Amniotic epithelial cell (primary cell): ENCODE results near the gene NRAP.

Experiments used
- DNase-seq: peaks from one replicate; pipeline ENCODE4 v3.0.0-alpha.2; 2010; ENCODE audit warnings: low read depth

The NRAP gene

GRCh38 chr10:113663908-113664307 lies at the start of gene NRAP:
TSS of gene NRAP (minus strand) at chr10:113664041. CDS start at chr10:113663882, 159 bp downstream.
- DNase-seq = no peak

- no peak for DNase-seq
These were observed 49.8 kb upstream of the NRAP start for GRCh38 chr10:113713640-113713982.

- DNase-seq = no peak
These were observed 49.2 kb upstream of the NRAP start for GRCh38 chr10:113712755-113713639.

- DNase-seq = no peak
These were observed 48.2 kb upstream of the NRAP start for GRCh38 chr10:113712024-113712423.

- DNase-seq = no peak
These were observed 47.3 kb upstream of the NRAP start for GRCh38 chr10:113711142-113711541.

- peak; percentile 80 for DNase-seq
These were observed 45.5 kb upstream of the NRAP start for GRCh38 chr10:113709221-113709838.

- DNase-seq = no peak
These were observed 44.8 kb upstream of the NRAP start for GRCh38 chr10:113708640-113709039.

GRCh38 chr10:113706623-113707022 lies 42.8 kb upstream of the NRAP start:
- DNase-seq = no peak

GRCh38 chr10:113705344-113705652 lies 41.5 kb upstream of the NRAP start:
- DNase-seq = no peak

GRCh38 chr10:113704637-113705343 lies 40.9 kb upstream of the NRAP start:
- DNase-seq = peak; percentile 42

- no peak for DNase-seq
These were observed 33.8 kb upstream of the NRAP start for GRCh38 chr10:113697595-113697994.

- DNase-seq = no peak
These were observed 31.9 kb upstream of the NRAP start for GRCh38 chr10:113695691-113696090.

- DNase-seq = no peak
These were observed 29.5 kb upstream of the NRAP start for GRCh38 chr10:113693348-113693747.

- DNase-seq = no peak
These were observed 28.4 kb upstream of the NRAP start for GRCh38 chr10:113692271-113692670.

GRCh38 chr10:113691381-113691780 lies 27.5 kb upstream of the NRAP start:
- no peak for DNase-seq

- no peak for DNase-seq
These were observed 26.9 kb upstream of the NRAP start for GRCh38 chr10:113690749-113691148.

GRCh38 chr10:113689574-113689973 lies 25.7 kb upstream of the NRAP start:
- DNase-seq = no peak

- DNase-seq = no peak
These were observed 25.2 kb upstream of the NRAP start for GRCh38 chr10:113689057-113689456.

- DNase-seq = no peak
These were observed 23.2 kb upstream of the NRAP start for GRCh38 chr10:113687037-113687436.

GRCh38 chr10:113686028-113686427 lies 22.2 kb upstream of the NRAP start:
- DNase-seq = no peak

GRCh38 chr10:113683300-113683699 lies 19.5 kb upstream of the NRAP start:
- DNase-seq = no peak

GRCh38 chr10:113681533-113682470 lies 18.0 kb upstream of the NRAP start:
- DNase-seq = no peak
